HG02943 (cell line): Measurements from ENCODE around the gene XKR3.
"Not testable (repeated sequence)": the region's sequence is repeated elsewhere in the genome, so short reads cannot be mapped to it uniquely, and the experiment has no call there.

Source experiments
- ATAC-seq: cut with Tn5 transposase; IDR thresholded peaks from one replicate; pipeline ENCODE4 v1.9.1; 2021; ENCODE audit warnings: mild to moderate bottlenecking, low read depth, moderate library complexity; ENCODE audit not compliant: unreplicated experiment

Gene XKR3

DNA sequence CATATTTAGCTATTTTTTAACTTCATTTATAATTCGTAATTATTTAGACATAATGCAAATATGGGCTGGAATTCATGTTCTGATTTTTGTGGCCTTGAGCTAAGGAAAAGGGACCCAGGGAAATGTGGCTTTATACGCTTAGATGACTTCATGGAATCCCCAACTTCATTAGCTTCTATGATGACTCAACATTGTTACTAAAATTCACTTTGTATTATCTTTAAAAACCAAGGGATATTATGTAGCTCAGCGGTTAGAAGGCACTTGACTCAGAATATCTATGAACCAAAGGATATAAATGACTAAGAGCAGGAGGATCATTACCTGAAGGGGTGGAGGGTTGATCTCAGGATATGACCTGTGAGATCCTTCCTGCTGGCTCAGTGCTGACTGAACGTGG lies 64.8 kb downstream of the XKR3 start:
- ATAC-seq: not testable (repeated sequence)

DNA sequence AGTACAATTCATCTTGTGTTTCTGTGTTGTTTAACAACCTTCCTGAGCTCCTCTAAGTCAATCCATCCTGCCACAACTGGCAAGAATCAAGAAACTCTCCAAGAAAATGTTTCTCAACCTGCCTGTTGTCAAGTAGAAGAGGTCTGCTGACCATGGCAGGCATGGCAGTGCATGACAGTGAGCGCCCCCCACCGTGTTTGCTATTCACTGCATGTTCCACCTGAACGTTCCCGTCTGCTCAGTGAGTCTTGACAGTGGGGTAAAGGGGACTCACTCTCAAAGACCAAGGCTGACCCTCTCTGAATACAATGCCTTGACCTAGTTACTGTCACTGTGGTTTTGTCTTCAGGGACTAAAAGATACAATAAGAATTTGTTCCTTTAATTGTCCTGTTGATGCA lies 75.9 kb downstream of the XKR3 start:
- not testable (repeated sequence) for ATAC-seq

DNA sequence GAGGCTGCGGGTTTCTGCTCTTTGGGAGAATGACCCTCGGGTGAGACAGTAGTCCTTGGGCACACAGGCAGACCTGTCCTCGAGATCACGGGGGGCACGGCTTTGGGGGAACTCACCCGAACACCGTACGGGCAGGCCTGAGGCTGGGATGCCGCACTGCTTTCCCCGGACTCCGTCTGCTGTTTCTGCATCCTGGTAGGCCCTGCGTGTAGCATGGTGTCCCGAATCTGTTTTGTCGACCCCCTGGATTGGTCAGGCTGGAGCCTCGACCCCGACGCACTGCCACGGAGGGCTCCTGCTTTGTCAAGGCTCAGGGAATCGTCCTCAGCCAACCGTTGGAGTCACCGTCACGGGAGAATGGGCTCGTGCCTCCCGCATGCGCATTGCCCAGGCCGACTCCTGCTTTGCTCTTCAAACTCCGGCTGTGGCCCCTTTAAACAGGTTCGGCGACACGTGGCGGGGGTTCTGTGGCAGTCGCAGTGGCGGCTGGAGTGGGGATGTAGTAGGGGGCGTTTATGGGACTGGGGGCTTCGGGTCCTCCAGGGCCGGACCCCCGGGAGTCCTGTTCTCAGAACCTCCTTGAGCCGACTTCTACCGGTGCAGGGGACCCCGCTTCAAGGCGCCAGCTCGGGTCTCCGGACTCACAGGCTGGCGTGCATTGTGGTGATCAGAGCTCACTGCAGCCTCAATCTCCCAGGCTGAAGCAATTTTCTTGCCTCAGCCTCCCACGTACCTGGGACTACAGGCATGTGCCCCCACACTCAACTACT lies 76.9 kb downstream of the XKR3 start:
- not testable (repeated sequence) for ATAC-seq

DNA sequence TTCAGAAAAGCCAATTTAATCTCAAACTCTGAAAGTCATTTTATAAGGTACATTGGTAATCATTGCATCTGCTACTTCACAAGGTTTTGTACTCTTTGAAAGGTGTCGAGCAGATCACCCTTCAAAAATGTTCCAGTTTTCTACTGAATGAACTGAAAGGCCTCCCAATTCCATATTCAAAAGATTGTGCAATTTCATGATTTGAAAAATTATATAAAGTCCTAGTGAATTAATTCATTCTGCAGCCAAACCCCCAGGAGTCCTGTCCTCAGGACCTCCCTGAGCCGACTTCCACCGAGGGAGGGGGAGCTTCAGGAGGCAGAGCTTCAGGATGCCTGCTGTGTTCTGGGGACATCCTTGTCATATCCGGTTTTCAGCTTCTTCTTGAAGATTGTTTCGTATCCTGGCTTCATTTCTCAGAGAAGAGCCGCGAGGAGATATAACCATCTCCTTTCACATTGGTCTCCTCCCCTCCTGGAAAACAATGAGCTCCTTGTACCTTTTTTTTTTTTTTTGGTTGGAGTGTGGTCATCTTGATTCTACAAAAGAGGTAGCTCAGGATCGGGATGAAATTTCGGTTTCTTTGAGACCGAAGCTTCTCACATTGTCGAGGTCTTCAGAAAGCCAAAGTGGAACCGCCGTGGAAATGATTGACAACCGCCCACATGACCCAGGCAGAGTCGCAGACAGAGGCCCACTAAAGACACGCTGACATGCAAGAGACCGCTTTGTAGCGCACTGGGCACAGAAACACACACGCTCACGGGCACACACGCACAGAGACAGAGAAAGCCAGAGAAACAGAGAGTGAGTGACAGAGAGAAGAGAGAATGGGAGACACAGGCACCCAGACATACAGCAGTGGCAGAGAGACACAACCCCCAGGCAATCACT lies 77.7 kb downstream of the XKR3 start:
- ATAC-seq: not testable (repeated sequence)

DNA sequence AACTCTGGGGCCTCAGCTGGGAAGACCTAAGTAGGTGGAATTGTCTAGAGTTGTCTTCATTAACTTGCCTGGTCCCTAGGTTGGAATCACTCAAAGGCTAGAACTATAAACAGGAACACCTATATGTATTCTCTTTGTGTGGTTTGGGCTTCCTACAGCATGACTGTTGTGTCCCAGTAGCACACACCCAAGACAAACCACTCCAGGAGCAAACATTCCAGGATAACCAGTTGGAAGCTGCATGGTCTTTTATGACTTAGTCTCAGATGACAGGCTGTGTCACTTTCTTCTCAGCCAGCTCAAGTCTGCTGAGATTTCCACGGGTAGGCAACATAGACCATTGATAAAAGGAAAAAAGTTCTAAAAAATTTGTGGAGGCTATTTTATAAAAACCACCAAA lies 90.9 kb downstream of the XKR3 start:
- ATAC-seq: not testable (repeated sequence)
